GM12891 (cell line): ENCODE data around the gene BCL3.

Source experiments
- POLR2A ChIP-seq: IDR thresholded peaks from 2 replicates; pipeline ENCODE4 v1.6.1; 2011; ENCODE audit warnings: low read depth, low read length, control low read depth
- POLR2AphosphoS5 ChIP-seq: IDR thresholded peaks from 2 replicates; pipeline ENCODE4 v1.6.1; 2011; ENCODE audit warnings: low read depth, low read length, control low read depth
- TAF1 ChIP-seq: IDR thresholded peaks from 2 replicates; pipeline ENCODE4 v1.6.1; 2011; ENCODE audit warnings: low read depth, low read length, control low read depth

- TF ChIP-seq POLR2AphosphoS5 (no peak), POLR2A (no peak), TAF1 (no peak)
Observed at GRCh38 chr19:44776402-44777096, 28.0 kb downstream of the BCL3 start.
